Stimulated activated CD8-positive, alpha-beta memory T cell treated with anti-CD3 and anti-CD28 coated beads, Interleukin-12 subunit alpha, Interleukin-12 subunit beta, amount 100 ng/mL, for 1 hour (primary cell): ENCODE results near the gene TFCP2.

ENCODE experiments used
- DNase-seq: peaks from one replicate; pipeline ENCODE4 v3.0.0-alpha.2; 2020; ENCODE audit warnings: low read depth

Gene TFCP2

GRCh38 chr12:51197736-51198567 is 25.0 kb upstream of the TFCP2 start:
- DNase-seq, result no peak

GRCh38 chr12:51196547-51196946 is 23.6 kb upstream of the TFCP2 start:
- DNase-seq, result no peak

- DNase-seq, result no peak
These were observed 22.9 kb upstream of the TFCP2 start for GRCh38 chr12:51195841-51196240.

GRCh38 chr12:51192284-51192671 is 19.3 kb upstream of the TFCP2 start:
- DNase-seq, result no peak

GRCh38 chr12:51191516-51192283 is 18.8 kb upstream of the TFCP2 start:
- DNase-seq, result no peak

GRCh38 chr12:51190820-51191219 is 17.9 kb upstream of the TFCP2 start:
- no peak for DNase-seq

GRCh38 chr12:51189790-51190355 is 16.9 kb upstream of the TFCP2 start:
- DNase-seq, result no peak

GRCh38 chr12:51188359-51189051 is 15.6 kb upstream of the TFCP2 start:
- no peak for DNase-seq

- DNase-seq, result no peak
These were observed 14.5 kb upstream of the TFCP2 start for GRCh38 chr12:51187370-51187987.

- no peak for DNase-seq
These were observed 13.6 kb upstream of the TFCP2 start for GRCh38 chr12:51186465-51187085.

GRCh38 chr12:51185171-51185717 is 12.3 kb upstream of the TFCP2 start:
- DNase-seq, result no peak

GRCh38 chr12:51183816-51184215 is 10.9 kb upstream of the TFCP2 start:
- DNase-seq, result no peak

- no peak for DNase-seq
These were observed 10.4 kb upstream of the TFCP2 start for GRCh38 chr12:51183349-51183748.

GRCh38 chr12:51181558-51181957 is 8.6 kb upstream of the TFCP2 start:
- no peak for DNase-seq

- DNase-seq, result no peak
These were observed 5.0 kb upstream of the TFCP2 start for GRCh38 chr12:51177897-51178296.

- DNase-seq, result no peak
These were observed 1.6 kb upstream of the TFCP2 start for GRCh38 chr12:51174501-51174900.

- no peak for DNase-seq
These were observed 936 bp downstream of the TFCP2 start for GRCh38 chr12:51171884-51172514.

GRCh38 chr12:51163795-51164194 is 9.1 kb downstream of the TFCP2 start:
- no peak for DNase-seq

- no peak for DNase-seq
These were observed 10.7 kb downstream of the TFCP2 start for GRCh38 chr12:51162217-51162616.

GRCh38 chr12:51160814-51161459 is 12.0 kb downstream of the TFCP2 start:
- no peak for DNase-seq
